ENCODE measurements around the gene COX6A2. TPM values are rescaled to one million over a fixed set of nuclear protein-coding genes. Genes with fewer than 3 reads are reported as not detected.

The COX6A2 gene
- total RNA-seq, 1 experiment from 2014 or later, result not detected

DNA sequence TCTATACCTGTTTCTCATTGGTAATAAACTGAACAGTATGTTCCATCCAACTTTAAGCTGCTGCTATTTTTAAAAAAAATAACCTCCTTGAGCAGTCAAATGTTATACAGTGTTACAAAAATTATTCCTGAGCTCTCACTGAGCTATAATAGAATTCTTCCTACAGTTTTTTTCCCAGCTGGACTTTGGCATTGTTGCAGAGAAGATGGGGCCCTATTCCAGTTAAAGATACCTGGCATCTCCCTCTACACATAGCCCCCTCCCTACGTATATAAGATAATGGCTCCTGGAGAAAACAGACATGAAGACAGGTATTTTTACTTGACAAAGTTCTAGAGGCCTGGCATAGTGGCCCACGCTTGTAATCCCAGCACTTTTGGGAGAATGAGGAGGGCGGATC, 1.6 kb upstream of the COX6A2 start:
- TF ChIP-seq CTCF (conservative IDR thresholded peaks at IDR 0.05), result no peak
- Histone ChIP-seq H4K20me1 (ENCODE audit: control insufficient read depth, insufficient read depth, insufficient read length) (no peaks in the 10 kb centered on the region), H3K23me2 (ENCODE audit: insufficient read length, low read depth, low read length, poor library complexity, severe bottlenecking) (no peaks in the 10 kb centered on the region), H2BK5ac (ENCODE audit: insufficient read length, low read length) (no peak overlapping the region), H3K4me2 (ENCODE audit: insufficient read depth, insufficient read length, low read length) (no peak overlapping the region), H2BK20ac (ENCODE audit: low read depth, low read length, poor library complexity, severe bottlenecking) (no peak overlapping the region), H3K4ac (ENCODE audit: low read depth, low read length) (no peak overlapping the region), H2BK12ac (ENCODE audit: insufficient read length, low read depth, low read length) (no peak overlapping the region), H2AK5ac (ENCODE audit: insufficient read length, low read length) (no peak overlapping the region), H2BK15ac (ENCODE audit: low read depth, low read length) (no peak overlapping the region), H3K56ac (ENCODE audit: insufficient read length, low read depth, low read length) (no peak overlapping the region), H4K91ac (ENCODE audit: insufficient read length, low read depth, low read length) (no peak overlapping the region), H2BK120ac (ENCODE audit: low read depth, low read length, poor library complexity, severe bottlenecking) (no peak overlapping the region), H4K8ac (replicated peaks; ENCODE audit: insufficient read length, low read depth, low read length) (no peak overlapping the region), H4K5ac (ENCODE audit: insufficient read length, low read depth, low read length) (no peak overlapping the region), H3K9me3 (ENCODE audit: control insufficient read depth, low read depth, low read length) (no peaks in the 10 kb centered on the region), H3T11ph (ENCODE audit: low read length) (no peak overlapping the region), H3K79me2 (ENCODE audit: insufficient read depth, low read length) (no peaks in the 10 kb centered on the region), H3K23ac (ENCODE audit: insufficient read length, low read depth, low read length) (no peak overlapping the region), H3K9ac (ENCODE audit: extremely low read depth, insufficient read length, low read length) (no peak overlapping the region), H2AFZ (ENCODE audit: low read length) (no peak overlapping the region), H3K27me3 (ENCODE audit: insufficient read depth, low read length) (peaks cover 8% of the 10 kb centered on the region; the same call in 1 of the 2 replicates), H3K27ac (ENCODE audit: insufficient read length, low read depth, low read length) (no peak overlapping the region), H3K14ac (ENCODE audit: insufficient read depth, low read length) (no peak overlapping the region), H3K79me1 (ENCODE audit: insufficient read depth, low read depth, low read length, poor library complexity, severe bottlenecking) (no peaks in the 10 kb centered on the region), H3K4me1 (ENCODE audit: insufficient read depth, low read length) (no peaks in the 10 kb centered on the region), H3K18ac (ENCODE audit: insufficient read length, low read depth, low read length) (no peak overlapping the region)
- no peaks in the 10 kb centered on the region for H3K36me3 Mint-ChIP-seq (ENCODE audit: insufficient read depth in 1 of 3, low read depth in 3 of 3)
- no CpG with 5 or more reads among the region's 3 CpGs for WGBS (ENCODE audit: extremely low coverage, insufficient read length, low lambda C conversion rate)
- H3K27me3 Mint-ChIP-seq (ENCODE audit: low read depth), result peaks cover 4% of the 10 kb centered on the region; the same call in 1 of the 2 replicates
- H3K27ac Mint-ChIP-seq, result no peak overlapping the region
- H3K4me1 Mint-ChIP-seq, result peaks cover 5 to 9% of the 10 kb centered on the region in 2 experiments; a peak in 3 of 4 replicates
- DNase-seq, result no peak
- no peak overlapping the region for H3K4me3 Mint-ChIP-seq
- H3K9me3 Mint-ChIP-seq, result no peaks in the 10 kb centered on the region; a peak in 1 of 5 replicates

Measured in H9 (cell line).